SKM-1 treated with dmso at 0.1 percent for 144 hours (cell line): Measurements from ENCODE around the gene STX1B.

ENCODE experiments used
- DNase-seq: peaks from one replicate; lab custom pipeline; 2025; ENCODE audit not compliant: unreplicated experiment; lab: John Stamatoyannopoulos, UW

Gene STX1B

DNA sequence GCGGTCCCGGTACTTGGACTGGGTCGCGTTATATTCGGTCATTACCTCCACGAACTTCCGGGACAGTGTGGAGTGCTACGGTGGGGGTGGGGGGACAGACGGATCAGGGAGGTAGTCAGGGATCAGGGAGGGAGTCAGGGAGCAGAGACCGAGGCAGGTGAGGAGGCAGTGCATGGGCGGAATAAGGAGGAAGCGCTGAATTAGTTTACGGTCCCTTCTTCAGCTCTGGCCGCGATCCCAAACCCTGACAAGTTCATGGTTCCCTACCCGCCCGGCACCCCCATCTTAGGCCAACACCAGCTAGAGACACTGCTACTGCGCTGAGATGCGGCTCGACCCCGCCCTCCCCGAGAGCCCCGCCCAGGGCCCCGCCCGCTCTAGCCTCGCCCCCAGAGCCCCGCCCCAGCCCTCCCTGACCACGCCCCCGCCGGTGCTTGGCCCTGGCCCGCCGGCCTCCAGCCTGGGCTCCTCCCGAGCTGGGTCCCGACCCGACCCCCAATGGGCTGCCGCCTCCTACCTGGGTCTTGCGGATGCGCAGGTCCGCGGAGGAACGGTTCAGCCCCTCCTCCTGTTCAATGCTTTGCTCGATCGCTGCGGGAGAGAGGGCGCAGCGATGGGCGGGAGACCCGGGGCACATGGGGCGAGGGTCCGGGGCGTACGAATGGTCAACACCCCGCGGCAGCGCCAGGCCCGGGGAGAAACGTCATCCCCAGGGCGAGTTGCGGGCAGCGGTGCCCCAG lies 13.3 kb downstream of the STX1B start:
- DNase-seq = peak; percentile 54

DNA sequence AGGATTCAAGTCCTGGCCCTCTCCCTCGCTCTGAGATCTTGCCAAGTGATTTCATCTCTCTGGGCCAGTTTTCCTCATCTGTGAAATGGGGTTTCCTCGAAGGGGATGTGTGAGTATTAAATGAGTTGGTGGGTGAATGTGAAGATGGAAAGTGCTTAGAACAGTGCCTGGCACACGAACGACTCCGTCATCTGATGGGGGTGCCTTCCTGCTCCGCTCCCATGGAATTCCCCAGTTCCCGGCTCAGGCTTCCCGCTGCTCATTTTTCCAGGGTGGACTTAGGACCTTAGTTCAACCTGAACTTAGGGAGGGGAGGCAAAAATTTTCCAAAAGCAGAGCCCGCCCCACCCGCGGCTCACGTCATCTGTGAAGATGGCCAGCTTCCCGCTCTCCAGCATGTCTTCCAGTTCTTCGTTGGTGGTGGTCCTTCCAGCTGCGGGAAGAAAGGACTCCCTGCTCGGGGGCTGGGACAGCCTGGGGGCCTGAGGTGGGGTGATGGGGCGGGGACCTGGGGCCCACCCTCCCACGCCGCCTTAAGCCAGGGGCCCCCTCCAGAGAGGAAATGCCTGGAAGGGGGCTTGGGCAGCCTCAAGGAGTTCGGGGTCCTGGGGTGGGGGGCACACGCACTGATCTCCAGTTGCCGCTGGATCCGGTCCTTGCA lies 14.0 kb downstream of the STX1B start:
- no peak for DNase-seq

DNA sequence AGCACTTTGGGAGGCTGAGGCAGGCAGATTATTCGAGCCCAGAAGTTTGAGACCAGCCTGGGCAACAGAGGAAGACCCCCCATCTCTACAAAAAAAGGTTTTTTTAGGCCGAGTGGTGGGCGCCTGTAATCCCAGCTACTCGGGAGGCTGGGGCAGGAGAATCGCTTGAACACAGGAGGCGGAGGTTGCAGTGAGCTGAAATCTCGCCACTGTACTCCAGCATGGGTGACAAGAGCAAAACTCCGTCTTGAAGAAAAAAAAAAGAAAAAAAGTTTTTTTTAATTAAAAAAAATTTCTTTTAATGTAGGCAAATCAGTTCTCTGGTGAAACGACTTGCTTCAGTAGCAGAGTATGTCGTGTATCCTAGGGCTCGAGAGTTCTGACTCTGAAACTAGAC lies 14.5 kb downstream of the STX1B start:
- no peak for DNase-seq

DNA sequence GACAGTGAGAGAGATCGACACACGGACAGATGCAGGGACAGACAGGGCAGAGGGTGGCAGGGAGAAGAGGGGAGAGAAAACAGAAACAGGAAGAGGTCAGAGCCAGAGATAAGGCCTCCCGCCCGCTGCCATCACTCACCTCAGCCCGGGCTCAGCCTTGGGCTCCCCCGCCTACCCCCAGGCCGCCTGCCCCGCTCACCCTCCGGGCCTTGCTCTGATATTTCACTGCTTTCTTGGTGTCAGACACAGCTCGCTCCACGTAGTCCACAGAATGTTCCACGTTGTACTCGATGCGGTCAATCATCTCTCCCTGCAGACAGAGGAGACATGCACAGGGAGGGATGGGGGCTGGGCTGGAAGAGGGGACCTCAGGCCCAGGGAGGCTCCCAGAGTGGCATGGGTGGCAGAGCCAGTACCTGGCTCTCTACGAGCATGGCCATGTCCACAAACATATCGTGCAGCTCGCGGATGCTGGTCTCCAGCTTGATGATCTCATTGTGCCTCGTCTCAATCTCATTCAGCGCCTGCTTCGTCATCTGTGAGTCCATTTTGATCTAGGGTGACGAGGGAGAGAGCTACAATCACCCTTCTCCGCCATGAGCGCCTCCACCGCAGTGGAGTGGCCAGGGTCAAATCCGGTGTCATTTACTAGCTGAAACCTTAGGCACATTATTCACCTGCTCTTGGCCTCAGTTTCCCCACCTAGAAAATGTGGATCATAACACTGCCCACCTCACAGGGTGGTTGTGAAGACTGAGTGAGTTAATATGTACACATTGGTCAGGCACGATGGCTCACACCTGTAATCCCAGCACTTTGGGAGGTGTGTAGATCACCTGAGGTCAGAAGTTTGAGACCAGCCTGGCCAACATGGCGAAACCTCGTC lies 17.3 kb downstream of the STX1B start:
- peak; percentile 54 for DNase-seq

DNA sequence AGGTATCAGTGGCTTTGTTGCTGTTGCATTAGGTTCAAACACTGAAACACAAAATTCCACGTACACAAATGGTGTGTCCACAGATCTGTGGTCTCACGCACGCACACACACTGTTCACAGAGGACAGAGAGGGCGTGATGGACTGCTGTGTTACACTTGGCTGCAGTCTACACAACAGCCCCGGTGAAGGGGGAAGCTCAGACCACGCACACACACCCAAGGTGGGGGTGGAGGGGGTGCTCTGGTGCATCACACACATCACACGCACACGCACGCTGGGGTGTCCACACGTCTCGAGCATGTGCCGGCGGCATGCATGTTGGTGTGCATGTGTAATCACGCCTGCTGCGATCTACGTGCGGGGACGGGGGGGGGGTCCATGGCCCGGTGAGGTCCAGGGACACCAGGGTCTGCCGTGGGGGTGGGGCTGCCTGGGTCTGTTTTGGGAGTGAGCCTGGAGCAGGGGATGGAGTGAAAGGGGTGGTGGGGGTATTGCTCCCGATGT lies 18.1 kb downstream of the STX1B start:
- no peak for DNase-seq

DNA sequence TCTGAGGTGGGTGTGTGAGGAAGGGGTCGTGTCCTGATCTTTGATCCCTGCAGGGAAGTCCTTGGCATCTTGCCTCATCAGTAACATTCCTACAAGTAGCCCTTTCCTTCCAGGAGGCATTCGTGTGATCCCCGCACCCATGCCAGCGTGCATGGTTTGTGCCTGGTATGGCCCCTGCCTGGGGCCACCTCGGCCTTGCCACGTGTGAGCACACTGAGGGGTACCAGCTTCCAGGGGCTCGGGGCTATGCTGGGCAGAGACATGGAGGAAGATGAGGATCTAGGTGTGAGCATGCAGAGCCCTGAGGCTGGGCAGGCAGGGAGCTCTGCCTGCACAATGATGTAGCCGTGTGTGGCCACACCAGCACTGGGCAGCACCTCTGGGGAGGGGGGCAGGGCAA lies 19.4 kb downstream of the STX1B start:
- no peak for DNase-seq

DNA sequence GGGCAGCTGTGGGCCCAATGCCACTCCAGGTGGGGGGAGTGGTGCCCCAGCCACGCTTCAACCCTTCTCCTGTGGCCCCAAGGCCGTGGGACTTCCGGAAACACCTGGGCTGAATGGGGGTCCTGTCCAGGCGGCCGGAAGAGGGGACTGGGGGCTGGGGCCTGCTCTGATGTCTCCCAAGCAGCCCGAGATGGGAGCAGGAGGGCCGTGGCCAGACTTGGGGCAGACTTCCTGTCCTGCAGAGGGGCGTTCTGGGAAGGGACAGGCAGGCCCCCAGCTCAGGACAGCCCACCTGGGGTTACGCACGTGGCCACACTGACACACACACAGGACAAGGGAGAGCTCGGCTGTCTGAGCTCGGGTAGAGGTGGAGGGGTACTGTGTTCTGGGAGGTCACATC lies 20.3 kb downstream of the STX1B start:
- no peak for DNase-seq

DNA sequence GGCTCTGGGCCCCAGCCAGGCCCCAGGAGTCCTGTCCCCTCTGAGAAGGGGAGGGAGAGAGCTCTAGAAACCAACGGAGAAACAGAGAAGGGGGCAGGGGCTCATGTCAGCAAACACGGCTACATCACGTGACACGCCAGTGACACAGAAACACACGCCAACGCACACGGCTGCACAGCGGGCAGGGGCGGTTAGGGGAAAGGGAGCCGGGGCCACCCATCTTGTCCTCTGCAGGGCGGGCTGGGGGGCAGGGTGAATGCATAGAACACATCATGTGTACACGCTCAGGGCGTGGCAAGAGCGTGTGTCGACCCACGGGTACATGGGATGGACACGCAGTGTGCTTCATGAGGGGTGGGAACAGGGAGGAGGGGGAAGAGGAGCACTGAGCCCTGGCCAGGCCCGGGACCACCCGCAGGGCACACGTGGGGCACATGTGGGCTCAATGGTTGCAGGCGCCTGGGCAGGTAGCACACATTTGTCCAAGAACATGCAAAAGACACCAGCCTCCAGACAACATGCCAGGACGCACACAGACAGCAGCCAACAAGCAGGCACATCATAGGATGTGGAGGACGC lies 20.9 kb downstream of the STX1B start:
- DNase-seq = no peak

DNA sequence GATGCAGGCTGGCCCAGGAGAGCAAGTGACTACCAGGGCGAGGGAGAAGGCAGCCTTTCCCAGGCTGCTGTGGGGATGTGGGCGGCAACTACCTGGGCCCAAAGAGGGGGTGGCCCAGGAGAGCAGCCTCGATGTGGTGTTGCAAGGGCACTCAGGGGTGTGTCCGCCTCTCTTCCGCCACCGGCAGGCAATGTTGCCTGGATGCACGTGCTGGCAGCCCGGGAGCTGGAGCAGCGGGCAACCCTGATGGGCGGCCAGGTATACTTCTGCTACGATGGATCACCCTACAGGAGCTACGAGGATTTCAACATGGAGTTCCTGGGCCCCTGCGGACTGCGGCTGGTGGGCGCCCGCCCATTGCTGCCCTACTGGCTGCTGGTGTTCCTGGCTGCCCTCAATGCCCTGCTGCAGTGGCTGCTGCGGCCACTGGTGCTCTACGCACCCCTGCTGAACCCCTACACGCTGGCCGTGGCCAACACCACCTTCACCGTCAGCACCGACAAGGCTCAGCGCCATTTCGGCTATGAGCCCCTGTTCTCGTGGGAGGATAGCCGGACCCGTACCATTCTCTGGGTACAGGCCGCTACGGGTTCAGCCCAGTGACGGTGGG lies 22.8 kb downstream of the STX1B start:
- no peak for DNase-seq

DNA sequence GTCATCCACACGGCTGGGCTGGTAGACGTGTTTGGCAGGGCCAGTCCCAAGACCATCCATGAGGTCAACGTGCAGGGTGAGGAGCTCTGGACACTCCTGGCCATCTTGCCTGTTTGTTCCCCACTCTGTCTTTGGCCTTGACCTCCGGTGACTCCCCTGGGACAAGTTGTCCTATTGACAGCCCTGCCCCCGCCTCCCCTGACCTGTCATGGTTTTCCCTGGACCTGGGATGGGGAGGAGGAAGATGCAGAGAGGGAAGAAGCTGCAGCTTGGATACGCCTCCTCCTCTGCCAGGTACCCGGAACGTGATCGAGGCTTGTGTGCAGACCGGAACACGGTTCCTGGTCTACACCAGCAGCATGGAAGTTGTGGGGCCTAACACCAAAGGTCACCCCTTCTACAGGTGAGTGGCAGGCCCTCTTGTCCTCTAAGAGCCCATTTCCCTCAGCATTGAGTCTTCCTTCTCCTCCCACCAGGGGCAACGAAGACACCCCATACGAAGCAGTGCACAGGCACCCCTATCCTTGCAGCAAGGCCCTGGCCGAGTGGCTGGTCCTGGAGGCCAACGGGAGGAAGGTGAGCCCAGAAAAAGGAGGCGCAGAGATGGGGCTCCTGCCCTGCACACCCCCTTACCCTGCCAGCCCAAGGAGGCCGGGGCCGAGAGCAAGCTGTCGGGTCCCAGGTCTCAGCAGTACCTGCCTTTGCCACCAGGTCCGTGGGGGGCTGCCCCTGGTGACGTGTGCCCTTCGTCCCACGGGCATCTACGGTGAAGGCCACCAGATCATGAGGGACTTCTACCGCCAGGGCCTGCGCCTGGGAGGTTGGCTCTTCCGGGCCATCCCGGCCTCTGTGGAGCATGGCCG lies 24.1 kb downstream of the STX1B start:
- no peak for DNase-seq

DNA sequence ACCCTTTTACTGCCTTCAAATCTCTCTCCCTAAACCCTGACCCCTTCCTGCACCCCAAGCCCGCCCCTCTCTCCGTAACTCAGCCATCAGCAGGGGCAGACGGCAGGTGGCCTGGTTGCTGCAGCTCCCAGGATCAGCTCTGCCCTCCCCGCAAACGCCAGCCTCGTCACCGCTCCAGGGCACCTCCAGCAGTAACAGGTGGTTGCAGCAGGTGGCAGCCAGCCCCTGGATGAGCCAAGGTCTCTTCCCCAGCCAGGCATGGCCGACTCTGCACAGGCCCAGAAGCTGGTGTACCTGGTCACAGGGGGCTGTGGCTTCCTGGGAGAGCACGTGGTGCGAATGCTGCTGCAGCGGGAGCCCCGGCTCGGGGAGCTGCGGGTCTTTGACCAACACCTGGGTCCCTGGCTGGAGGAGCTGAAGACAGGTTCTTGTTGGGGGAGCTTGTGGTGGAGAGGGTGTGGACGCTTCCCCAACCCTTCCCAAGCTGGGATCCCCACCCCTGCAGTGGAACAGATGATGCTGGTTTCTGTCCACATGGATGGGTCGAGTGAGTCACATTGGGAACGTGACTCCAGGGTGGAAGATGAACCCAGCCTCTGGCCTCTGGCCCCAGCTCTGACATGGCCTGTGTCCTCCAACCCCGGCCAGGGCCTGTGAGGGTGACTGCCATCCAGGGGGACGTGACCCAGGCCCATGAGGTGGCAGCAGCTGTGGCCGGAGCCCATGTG lies 24.9 kb downstream of the STX1B start:
- no peak for DNase-seq

DNA sequence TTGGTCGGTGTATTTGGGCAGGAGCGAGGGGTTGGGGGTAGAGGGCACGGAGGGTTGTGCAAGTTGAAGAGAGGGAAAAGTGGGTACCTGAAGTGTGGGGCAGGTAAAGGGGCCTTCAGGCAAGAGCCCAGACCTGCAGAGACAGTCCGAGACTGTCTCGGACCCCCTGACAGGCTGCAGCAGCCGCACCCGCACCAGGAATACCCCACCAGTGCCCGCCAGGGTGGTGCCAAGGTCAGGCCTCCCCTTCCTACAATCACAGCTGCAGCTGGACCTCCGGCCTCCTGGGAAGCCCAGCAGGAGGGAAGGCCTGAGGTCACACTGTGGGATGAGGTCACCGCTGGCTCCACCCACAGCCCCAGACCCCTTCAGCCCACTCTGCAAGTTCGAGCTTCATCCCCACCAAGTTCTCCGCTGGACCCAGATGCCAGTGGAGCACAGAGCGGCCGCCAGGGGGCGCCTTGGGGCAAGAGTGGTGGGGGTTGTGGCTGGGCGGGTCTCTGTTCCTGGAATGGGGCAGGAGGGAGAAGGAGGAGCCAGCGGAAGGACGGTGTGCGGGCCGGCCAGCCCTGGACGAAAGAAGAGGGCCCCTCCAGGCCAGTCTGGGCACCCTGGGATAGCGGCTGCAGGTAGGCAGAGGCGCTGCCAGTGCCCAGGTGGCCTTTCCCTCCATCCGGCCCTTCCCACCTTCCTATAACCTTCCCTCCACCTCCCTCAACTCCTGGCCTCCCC lies 25.6 kb downstream of the STX1B start, which contains the start of gene HSD3B7:
HSD3B7 (plus strand) TSS at position 539 of the 732 bp plus-strand sequence. CDS start 452 bp downstream, outside the sequence.
- peak; percentile 69 for DNase-seq

DNA sequence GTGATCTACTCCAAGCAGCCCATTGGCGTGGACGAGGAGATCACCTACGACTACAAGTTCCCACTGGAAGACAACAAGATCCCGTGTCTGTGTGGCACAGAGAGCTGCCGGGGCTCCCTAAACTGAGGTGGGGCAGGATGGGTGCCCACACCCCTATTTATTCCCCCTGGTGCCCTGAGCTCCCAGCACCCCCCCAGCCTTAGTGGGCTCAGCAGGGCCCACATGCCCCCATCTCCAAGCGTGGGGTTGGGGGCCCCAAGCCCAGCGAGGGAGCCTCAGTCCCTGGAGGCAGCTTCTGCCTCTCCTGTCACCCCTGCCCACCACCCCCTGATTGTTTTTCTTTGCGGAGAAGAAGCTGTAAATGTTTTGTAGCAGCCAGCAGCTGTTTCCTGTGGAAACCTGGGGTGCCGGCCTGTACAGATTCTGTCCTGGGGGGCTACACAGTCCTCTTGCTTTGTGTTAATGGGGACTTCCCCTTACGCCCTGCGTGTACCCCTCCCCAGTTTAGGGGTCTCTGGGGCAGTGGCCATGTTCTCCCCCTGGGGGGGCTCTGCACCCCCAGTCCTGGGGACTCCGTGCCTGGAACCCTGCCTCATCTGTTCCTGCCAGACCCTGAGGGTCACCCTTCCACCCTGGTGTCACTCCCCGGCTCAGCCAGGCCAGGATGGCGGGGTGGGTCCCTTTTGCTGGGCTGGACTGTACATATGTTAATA lies 26.4 kb downstream of the STX1B start:
- DNase-seq = no peak

DNA sequence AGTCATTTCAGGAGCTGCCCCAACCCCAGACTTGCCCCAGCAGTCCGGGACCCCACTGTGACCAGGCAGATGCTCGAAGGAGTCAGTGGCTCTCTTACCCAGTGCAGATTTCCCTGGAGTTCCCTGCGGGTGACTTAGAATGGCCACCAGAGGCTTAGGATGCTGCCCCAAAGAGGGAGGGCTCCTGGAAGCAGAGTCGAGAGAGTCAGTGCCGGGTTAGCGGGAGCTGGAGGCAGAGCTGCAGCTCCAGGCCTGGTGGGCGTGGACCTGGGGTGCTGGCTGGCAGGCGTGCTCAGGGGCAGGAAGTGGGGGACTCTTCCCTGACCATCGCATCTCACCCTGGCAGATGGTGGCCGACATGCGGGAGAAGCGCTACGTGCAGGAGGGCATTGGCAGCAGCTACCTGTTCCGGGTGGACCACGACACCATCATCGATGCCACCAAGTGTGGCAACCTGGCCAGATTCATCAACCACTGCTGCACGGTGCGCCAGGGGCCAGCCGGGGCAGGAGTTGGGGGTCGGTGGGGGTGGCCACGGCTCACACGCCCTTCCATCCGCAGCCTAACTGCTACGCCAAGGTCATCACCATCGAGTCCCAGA lies 27.0 kb downstream of the STX1B start:
- DNase-seq = no peak

DNA sequence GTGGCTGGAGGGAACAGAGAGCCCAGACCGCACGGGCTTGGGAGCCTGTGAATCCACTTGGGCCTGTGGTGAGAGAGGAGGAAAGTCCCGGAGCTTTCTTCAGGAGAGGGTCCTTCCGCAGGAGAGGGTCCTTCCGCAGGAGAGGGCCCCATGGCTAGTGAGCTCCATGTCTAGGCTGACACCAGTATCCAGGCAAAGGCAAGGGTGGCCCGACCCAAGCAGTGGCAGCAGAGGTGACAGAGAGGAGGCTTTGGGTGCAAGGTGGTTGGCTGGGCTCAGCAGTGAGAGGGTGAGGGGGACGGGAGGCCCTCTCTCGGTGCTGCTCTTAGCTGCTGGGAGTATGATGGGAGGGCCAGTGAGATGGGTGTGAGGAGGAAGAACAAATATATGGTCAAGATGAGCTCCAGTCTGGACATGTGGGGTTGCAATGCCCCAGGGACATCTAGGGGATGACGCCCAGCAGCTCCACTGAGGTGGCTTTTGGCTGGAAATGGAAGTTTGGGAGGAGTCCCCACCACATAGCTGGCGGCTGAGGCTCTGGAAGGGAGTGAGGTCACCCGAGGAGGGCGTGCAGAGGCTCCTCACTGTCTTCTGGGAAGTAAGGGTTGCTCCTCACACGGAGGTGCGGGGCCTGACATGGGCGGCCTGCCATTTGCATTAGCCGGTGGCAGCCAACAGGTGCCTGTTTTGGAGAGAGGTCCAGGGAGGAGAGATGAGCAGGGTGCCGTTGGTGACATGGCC lies 27.7 kb downstream of the STX1B start:
- DNase-seq = no peak

DNA sequence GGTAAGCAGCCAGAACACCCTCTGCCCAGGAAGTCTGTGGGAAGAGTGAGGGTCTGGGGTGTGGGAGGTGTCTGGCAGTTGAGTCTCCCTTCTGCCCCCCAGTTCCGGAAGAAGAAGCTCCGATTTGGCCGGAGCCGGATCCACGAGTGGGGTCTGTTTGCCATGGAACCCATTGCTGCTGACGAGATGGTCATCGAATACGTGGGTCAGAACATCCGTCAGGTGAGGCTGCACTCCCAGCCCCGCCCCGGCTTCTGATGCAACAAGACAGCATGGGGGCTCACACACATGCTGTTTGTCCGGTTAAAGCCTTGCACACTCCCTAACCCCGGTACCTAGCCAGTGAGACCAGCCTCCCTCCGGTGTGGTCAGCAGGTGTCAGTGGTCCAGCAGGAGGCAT lies 29.5 kb downstream of the STX1B start:
- DNase-seq = no peak

DNA sequence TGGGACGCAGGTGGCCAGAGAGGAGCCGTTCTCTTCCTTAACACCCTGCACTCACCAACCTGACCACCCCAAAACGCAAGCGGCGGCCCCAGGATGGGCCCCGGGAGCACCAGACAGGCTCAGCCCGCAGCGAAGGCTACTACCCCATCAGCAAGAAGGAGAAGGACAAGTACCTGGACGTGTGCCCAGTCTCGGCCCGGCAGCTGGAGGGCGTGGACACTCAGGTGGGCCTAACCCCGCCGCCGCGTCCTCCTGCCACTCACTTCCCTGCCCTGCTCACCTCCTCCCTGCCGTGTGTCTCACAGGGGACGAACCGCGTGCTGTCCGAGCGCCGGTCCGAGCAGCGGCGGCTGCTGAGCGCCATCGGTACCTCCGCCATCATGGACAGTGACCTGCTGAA lies 30.0 kb downstream of the STX1B start:
- no peak for DNase-seq
